HFFc6 (cell line): ENCODE data around the gene ICOSLG. TPM values are rescaled to one million over a fixed set of nuclear protein-coding genes. Genes with fewer than 3 reads are reported as not detected.

Source experiments
- total RNA-seq, 6 experiments: library from RNA; stranded (reverse); fragmentation: NEBNext Ultra II Directional; extraction: Animal tissue kit (Norgen Biotek cat#: 25700); gene quantifications; 2 replicates in 1 of 6; 3 replicates in 5 of 6; pipeline ENCODE4 v1.2.3, GENCODE V29; 2021

ICOSLG gene
- total RNA-seq, 6 experiments from 2014 or later, result 0.07 to 0.47 (median 0.33) TPM

Other genes with a start within 250 kb of the ICOSLG start
- 10 to 100 TPM; 24.1 to 29.4 (median 27.7) TPM for gene TRAPPC10, start 228.6 kb downstream of the ICOSLG start, total RNA-seq
- 10 to 100 TPM; 13.7 to 20.0 (median 16.6) TPM for gene PWP2, start 133.5 kb downstream of the ICOSLG start, total RNA-seq
- 10 to 100 TPM; 13.1 to 17.5 (median 15.3) TPM for gene GATD3, start 107.3 kb downstream of the ICOSLG start, total RNA-seq
- not detected for gene DNMT3L, start 21.0 kb upstream of the ICOSLG start, total RNA-seq
- under 1 TPM in 2 of 6 experiments, not detected in 4; 0.05 to 0.12 TPM for gene AIRE, start 44.9 kb upstream of the ICOSLG start, total RNA-seq
- gene PFKL, start 59.1 kb upstream of the ICOSLG start, total RNA-seq, result 100 to 1,000 TPM; 100 to 123 (median 107) TPM
- 10 to 100 TPM in 3 of 6 experiments, 1 to 10 TPM in 3; 7.5 to 13.0 (median 9.7) TPM for gene CFAP410, start 98.4 kb upstream of the ICOSLG start, total RNA-seq
- under 1 TPM in 4 of 6 experiments, not detected in 2; 0.09 to 0.31 (median 0.20) TPM for gene TRPM2, start 112.7 kb upstream of the ICOSLG start, total RNA-seq
- gene LRRC3, start 214.6 kb upstream of the ICOSLG start, total RNA-seq, result not detected